ENCODE data around the gene PGBD5. TPM values are rescaled to one million over a fixed set of nuclear protein-coding genes. Genes with fewer than 3 reads are reported as not detected.

The PGBD5 gene
- total and polyA plus RNA-seq, 2 experiments from 2014 or later: 0.40 to 1.2 TPM

GRCh38 chr1:230278376-230278775, 147.8 kb downstream of the PGBD5 start:
- Histone ChIP-seq H3K27me3 (no peaks in the 10 kb centered on the region), H3K27ac (no peak overlapping the region), H3K9me3 (ENCODE audit: low read depth) (no peaks in the 10 kb centered on the region), H3K4me3 (no peak overlapping the region), H3K36me3 (peaks cover 17% of the 10 kb centered on the region), H3K4me1 (ENCODE audit: low read depth) (peaks cover 9% of the 10 kb centered on the region)
- DNase-seq (ENCODE audit: low read depth in 1 of 2, low spot score in 1 of 2): no peak
- TF ChIP-seq CTCF (IDR thresholded peaks at IDR 0.05; ENCODE audit: low read depth, low read length): no peak

DNA sequence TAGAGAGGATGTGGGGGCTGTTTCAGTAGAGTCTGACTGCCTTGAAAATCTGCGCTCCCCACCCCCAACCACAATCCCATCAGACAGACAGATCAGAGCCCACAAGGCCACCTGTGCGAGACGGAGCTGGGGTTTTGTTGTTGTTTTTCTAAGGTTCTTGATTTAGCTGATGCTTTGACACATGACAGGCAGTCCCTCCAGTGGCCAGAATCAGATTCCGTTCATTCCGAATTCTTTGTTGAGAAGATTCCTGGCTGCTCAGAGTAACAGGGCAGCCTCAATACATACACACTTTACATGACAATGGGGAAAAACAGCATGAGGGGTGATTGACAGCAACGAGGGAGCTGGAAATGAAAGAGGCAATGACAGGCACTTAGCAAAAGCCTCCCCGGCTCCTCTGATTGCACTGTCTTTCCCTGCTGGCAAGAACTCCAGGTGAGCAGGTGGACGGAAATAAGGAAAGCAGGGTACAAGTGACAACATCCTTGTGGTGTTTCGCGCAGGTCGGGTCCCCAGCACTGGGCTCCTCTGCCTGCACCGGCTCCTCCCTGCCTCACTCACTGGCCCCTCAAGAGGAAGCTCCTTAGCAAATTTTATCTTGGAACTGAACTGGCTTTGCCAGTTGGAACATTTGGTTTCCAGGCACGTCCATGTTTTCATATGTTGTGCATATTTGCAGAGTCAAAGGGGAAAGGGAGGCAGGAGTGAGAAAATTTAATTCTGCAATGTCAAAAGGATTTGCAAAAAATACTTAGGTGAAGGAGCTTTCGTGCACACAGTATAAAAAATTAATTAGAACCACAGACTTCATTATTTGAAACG, 148.7 kb downstream of the PGBD5 start:
- DNase-seq (ENCODE audit: low read depth in 1 of 2, low spot score in 1 of 2): no peak
- Histone ChIP-seq H3K36me3 (peaks cover 17% of the 10 kb centered on the region), H3K27ac (no peak overlapping the region), H3K4me3 (no peak overlapping the region), H3K4me1 (ENCODE audit: low read depth) (peaks cover 9% of the 10 kb centered on the region), H3K9me3 (ENCODE audit: low read depth) (no peaks in the 10 kb centered on the region), H3K27me3 (no peaks in the 10 kb centered on the region)
- TF ChIP-seq CTCF (IDR thresholded peaks at IDR 0.05; ENCODE audit: low read depth, low read length): no peak

DNA sequence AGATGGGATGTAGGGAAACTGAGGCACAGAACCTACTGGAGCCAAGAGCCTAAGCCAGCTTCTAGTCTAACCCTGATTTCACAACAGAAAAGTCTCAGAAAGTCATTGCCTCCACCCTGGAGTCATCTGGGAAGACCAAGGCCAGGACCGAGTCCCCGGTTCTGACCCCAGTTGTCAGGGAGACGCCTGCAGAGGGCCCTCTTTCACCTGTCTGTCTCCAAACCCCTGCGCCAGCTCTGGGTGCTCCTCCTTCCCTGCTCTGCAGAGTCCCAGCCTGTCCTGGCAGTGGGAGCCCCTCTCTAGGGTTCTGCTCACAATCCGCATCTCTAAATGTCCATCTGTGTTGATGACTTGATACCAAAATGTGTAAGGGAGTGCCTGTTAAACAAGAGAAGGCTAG, 149.7 kb downstream of the PGBD5 start:
- Histone ChIP-seq H3K36me3 (peaks cover 17% of the 10 kb centered on the region), H3K4me1 (ENCODE audit: low read depth) (peaks cover 9% of the 10 kb centered on the region), H3K27me3 (no peaks in the 10 kb centered on the region), H3K4me3 (no peak overlapping the region), H3K27ac (no peak overlapping the region), H3K9me3 (ENCODE audit: low read depth) (no peaks in the 10 kb centered on the region)
- no peak for DNase-seq (ENCODE audit: low read depth in 1 of 2, low spot score in 1 of 2)
- no peak for TF ChIP-seq CTCF (IDR thresholded peaks at IDR 0.05; ENCODE audit: low read depth, low read length)

DNA sequence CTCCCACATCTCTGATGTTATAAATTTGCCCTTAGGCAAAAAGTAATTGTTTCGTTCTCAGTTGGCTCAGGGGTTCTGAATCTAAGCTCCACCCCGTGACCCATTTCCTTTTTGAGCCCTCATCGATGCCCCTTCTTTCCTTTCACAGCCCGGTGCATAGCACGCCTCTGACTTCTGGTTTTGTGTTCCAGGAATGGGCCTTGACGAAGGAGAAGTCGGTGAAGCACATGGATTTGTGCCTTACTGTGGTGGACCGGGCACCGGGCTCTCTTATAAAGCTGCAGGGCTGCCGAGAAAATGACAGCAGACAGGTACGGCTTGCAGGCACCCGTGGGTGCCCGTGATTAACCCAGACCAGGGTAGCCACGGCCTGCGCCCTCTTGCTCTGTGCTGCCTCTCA, 151.9 kb downstream of the PGBD5 start:
- Histone ChIP-seq H3K4me3 (no peak overlapping the region), H3K9me3 (ENCODE audit: low read depth) (no peaks in the 10 kb centered on the region), H3K27me3 (no peaks in the 10 kb centered on the region), H3K27ac (no peak overlapping the region), H3K36me3 (peaks cover 17% of the 10 kb centered on the region), H3K4me1 (ENCODE audit: low read depth) (peaks cover 15% of the 10 kb centered on the region)
- no peak for DNase-seq (ENCODE audit: low read depth in 1 of 2, low spot score in 1 of 2)
- no peak for TF ChIP-seq CTCF (IDR thresholded peaks at IDR 0.05; ENCODE audit: low read depth, low read length)

- Histone ChIP-seq H3K4me3 (no peak overlapping the region), H3K4me1 (ENCODE audit: low read depth) (peaks cover 19% of the 10 kb centered on the region), H3K9me3 (ENCODE audit: low read depth) (no peaks in the 10 kb centered on the region), H3K36me3 (peaks cover 14% of the 10 kb centered on the region), H3K27ac (no peak overlapping the region), H3K27me3 (no peaks in the 10 kb centered on the region)
- no peak for DNase-seq (ENCODE audit: low read depth in 1 of 2, low spot score in 1 of 2)
- no peak for TF ChIP-seq CTCF (IDR thresholded peaks at IDR 0.05; ENCODE audit: low read depth, low read length)
These were observed 152.9 kb downstream of the PGBD5 start for GRCh38 chr1:230273141-230273710.
